Nephron (organoid): ENCODE measurements around the gene CDH12.

ENCODE experiments used
- H3K27ac Mint-ChIP-seq, 3 experiments: 2 replicates each; pipeline ENCODE4 v1.8.0; 2020; ENCODE audit warnings: mixed read lengths in 3 of 3, mild to moderate bottlenecking in 2 of 3, moderate library complexity in 1 of 3
- H3K27me3 Mint-ChIP-seq: 2 replicates; pipeline ENCODE4 v1.8.0; 2021; ENCODE audit warnings: low read depth, mild to moderate bottlenecking, moderate library complexity, mixed read lengths
- H3K36me3 Mint-ChIP-seq: 2 replicates; pipeline ENCODE4 v1.8.0; 2020; ENCODE audit warnings: low read depth, mixed read lengths
- H3K4me1 Mint-ChIP-seq: 2 replicates; pipeline ENCODE4 v1.8.0; 2020; ENCODE audit warnings: mixed read lengths
- H3K4me3 Mint-ChIP-seq, 3 experiments: 2 replicates each; pipeline ENCODE4 v1.8.0; 2020; ENCODE audit warnings: mild to moderate bottlenecking in 3 of 3, mixed read lengths in 3 of 3, moderate library complexity in 2 of 3
- H3K9me3 Mint-ChIP-seq: 2 replicates; pipeline ENCODE4 v1.8.0; 2020; ENCODE audit warnings: mixed read lengths
- CTCF ChIP-seq, 3 experiments: fragments of 200-600 bp; sonication (generic); IDR thresholded peaks; one replicate each; pipeline ENCODE4 v1.5.0; 2021; ENCODE audit warnings: antibody characterized with exemption in 3 of 3; ENCODE audit not compliant: unreplicated experiment in 3 of 3

CDH12 gene

GRCh38 chr5:22757776-22758175 is 95.4 kb downstream of the CDH12 start:
- no peak overlapping the region for H3K4me3 Mint-ChIP-seq
- H3K9me3 Mint-ChIP-seq = no peaks in the 10 kb centered on the region
- H3K36me3 Mint-ChIP-seq = no peaks in the 10 kb centered on the region
- H3K27ac Mint-ChIP-seq = no peak overlapping the region
- no peaks in the 10 kb centered on the region for H3K4me1 Mint-ChIP-seq
- no peaks in the 10 kb centered on the region for H3K27me3 Mint-ChIP-seq
- no peak for TF ChIP-seq CTCF (IDR thresholded peaks at IDR 0.05; ENCODE audit: unreplicated experiment in 3 of 3)

GRCh38 chr5:22754155-22754554 is 99.0 kb downstream of the CDH12 start:
- H3K27ac Mint-ChIP-seq = no peak overlapping the region
- H3K4me3 Mint-ChIP-seq = no peak overlapping the region
- H3K27me3 Mint-ChIP-seq = no peaks in the 10 kb centered on the region
- no peaks in the 10 kb centered on the region for H3K4me1 Mint-ChIP-seq
- no peaks in the 10 kb centered on the region for H3K9me3 Mint-ChIP-seq
- TF ChIP-seq CTCF (IDR thresholded peaks at IDR 0.05; ENCODE audit: unreplicated experiment in 3 of 3) = no peak
- H3K36me3 Mint-ChIP-seq = no peaks in the 10 kb centered on the region

- Mint-ChIP-seq H3K27me3 (no peaks in the 10 kb centered on the region), H3K36me3 (no peaks in the 10 kb centered on the region), H3K27ac (no peak overlapping the region), H3K4me1 (no peaks in the 10 kb centered on the region), H3K4me3 (no peak overlapping the region), H3K9me3 (no peaks in the 10 kb centered on the region)
- no peak for TF ChIP-seq CTCF (IDR thresholded peaks at IDR 0.05; ENCODE audit: unreplicated experiment in 3 of 3)
Observed at GRCh38 chr5:22751536-22751935, 101.6 kb downstream of the CDH12 start.

- no peak overlapping the region for H3K4me3 Mint-ChIP-seq
- H3K4me1 Mint-ChIP-seq = no peaks in the 10 kb centered on the region
- no peaks in the 10 kb centered on the region for H3K9me3 Mint-ChIP-seq
- TF ChIP-seq CTCF (IDR thresholded peaks at IDR 0.05; ENCODE audit: unreplicated experiment in 3 of 3) = no peak
- no peaks in the 10 kb centered on the region for H3K36me3 Mint-ChIP-seq
- no peaks in the 10 kb centered on the region for H3K27me3 Mint-ChIP-seq
- no peak overlapping the region for H3K27ac Mint-ChIP-seq
Observed at GRCh38 chr5:22736443-22737003, 116.6 kb downstream of the CDH12 start.

GRCh38 chr5:22734907-22735306 is 118.2 kb downstream of the CDH12 start:
- Mint-ChIP-seq H3K4me1 (no peaks in the 10 kb centered on the region), H3K9me3 (no peaks in the 10 kb centered on the region), H3K36me3 (no peaks in the 10 kb centered on the region), H3K4me3 (no peak overlapping the region), H3K27me3 (no peaks in the 10 kb centered on the region), H3K27ac (no peak overlapping the region)
- no peak for TF ChIP-seq CTCF (IDR thresholded peaks at IDR 0.05; ENCODE audit: unreplicated experiment in 3 of 3)

- Mint-ChIP-seq H3K9me3 (peaks cover 3% of the 10 kb centered on the region), H3K4me1 (no peaks in the 10 kb centered on the region), H3K27ac (no peak overlapping the region), H3K36me3 (no peaks in the 10 kb centered on the region), H3K27me3 (no peaks in the 10 kb centered on the region), H3K4me3 (no peak overlapping the region)
- TF ChIP-seq CTCF (IDR thresholded peaks at IDR 0.05; ENCODE audit: unreplicated experiment in 3 of 3) = no peak
Observed at GRCh38 chr5:22728610-22729009, 124.5 kb downstream of the CDH12 start.
